ENCODE measurements around the gene EIF4B.
"Not testable (repeated sequence)": the region's sequence is repeated elsewhere in the genome, so short reads cannot be mapped to it uniquely, and the experiment has no call there.

The EIF4B gene

GRCh38 chr12:52992699-52993557 lies 13.3 kb upstream of the EIF4B start:
- no peak for DNase-seq (ENCODE audit: low read depth, low spot score)

GRCh38 chr12:52993558-52993869 lies 12.7 kb upstream of the EIF4B start:
- no peak for DNase-seq (ENCODE audit: low read depth, low spot score)

GRCh38 chr12:53004178-53004577 lies 2.1 kb upstream of the EIF4B start:
- DNase-seq (ENCODE audit: low read depth, low spot score) = no peak

GRCh38 chr12:53004582-53004981 lies 1.7 kb upstream of the EIF4B start:
- no peak for DNase-seq (ENCODE audit: low read depth, low spot score)

GRCh38 chr12:53005215-53005985 lies 856 bp upstream of the EIF4B start:
- no peak for DNase-seq (ENCODE audit: low read depth, low spot score)

- DNase-seq (ENCODE audit: low read depth, low spot score) = peak; percentile 13
Observed at GRCh38 chr12:53006810-53007309, 604 bp downstream of the EIF4B start.

GRCh38 chr12:53007343-53007742 lies 1.1 kb downstream of the EIF4B start:
- no peak for DNase-seq (ENCODE audit: low read depth, low spot score)

GRCh38 chr12:53008760-53009159 lies 2.5 kb downstream of the EIF4B start:
- not testable (repeated sequence) for DNase-seq (ENCODE audit: low read depth, low spot score)

- DNase-seq (ENCODE audit: low read depth, low spot score) = no peak
Observed at GRCh38 chr12:53010955-53011354, 4.7 kb downstream of the EIF4B start.

- DNase-seq (ENCODE audit: low read depth, low spot score) = no peak
Observed at GRCh38 chr12:53011889-53012288, 5.6 kb downstream of the EIF4B start.

GRCh38 chr12:53012928-53013327 lies 6.7 kb downstream of the EIF4B start:
- DNase-seq (ENCODE audit: low read depth, low spot score) = no peak

- no peak for DNase-seq (ENCODE audit: low read depth, low spot score)
Observed at GRCh38 chr12:53014709-53015108, 8.5 kb downstream of the EIF4B start.

GRCh38 chr12:53025250-53025649 lies 19.0 kb downstream of the EIF4B start:
- no peak for DNase-seq (ENCODE audit: low read depth, low spot score)

- DNase-seq (ENCODE audit: low read depth, low spot score) = not testable (repeated sequence)
Observed at GRCh38 chr12:53027014-53027413, 20.8 kb downstream of the EIF4B start.

GRCh38 chr12:53031616-53032015 lies 25.4 kb downstream of the EIF4B start:
- DNase-seq (ENCODE audit: low read depth, low spot score) = no peak

GRCh38 chr12:53033832-53034231 lies 27.6 kb downstream of the EIF4B start:
- DNase-seq (ENCODE audit: low read depth, low spot score) = not testable (repeated sequence)

- DNase-seq (ENCODE audit: low read depth, low spot score) = no peak
Observed at GRCh38 chr12:53034459-53034858, 28.2 kb downstream of the EIF4B start.

- DNase-seq (ENCODE audit: low read depth, low spot score) = no peak
Observed at GRCh38 chr12:53036802-53037201, 30.5 kb downstream of the EIF4B start.

- no peak for DNase-seq (ENCODE audit: low read depth, low spot score)
Observed at GRCh38 chr12:53039851-53040250, 33.6 kb downstream of the EIF4B start.

- no peak for DNase-seq (ENCODE audit: low read depth, low spot score)
Observed at GRCh38 chr12:53042607-53043454, 36.6 kb downstream of the EIF4B start.

- DNase-seq (ENCODE audit: low read depth, low spot score) = no peak
Observed at GRCh38 chr12:53044052-53044581, 37.9 kb downstream of the EIF4B start.
